Measurements from ENCODE around the gene MFAP4. TPM values are rescaled to one million over a fixed set of nuclear protein-coding genes. Genes with fewer than 3 reads are reported as not detected.

The MFAP4 gene
- total and polyA plus RNA-seq, 4 donors, result 2.1 to 13.3 (median 5.7) TPM

DNA sequence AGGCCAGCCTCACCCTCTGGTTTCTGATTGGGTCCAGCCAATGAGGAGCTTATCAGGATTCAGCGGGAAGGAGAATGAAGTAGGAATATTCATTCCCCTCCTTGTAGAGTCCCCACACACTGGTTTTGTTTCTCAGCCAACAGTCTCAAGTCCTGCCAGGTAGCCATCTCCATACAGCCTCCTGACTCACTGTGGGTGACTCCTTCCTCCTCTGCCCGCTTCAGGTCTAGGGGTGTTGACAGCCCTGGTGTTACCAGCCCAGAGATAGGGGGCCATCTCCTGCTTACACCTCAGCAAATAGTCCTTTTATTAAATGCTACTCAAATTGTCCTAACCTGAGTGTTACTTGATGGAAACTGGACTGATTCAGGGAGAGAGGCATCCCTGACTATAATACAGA is 4.0 kb upstream of the MFAP4 start (continued):
- TF ChIP-seq GABPA (IDR thresholded peaks at IDR 0.05 in 1 of 2, conservative IDR thresholded peaks at IDR 0.05 in 1 of 2), result no peak
- TF ChIP-seq HNF4G (IDR thresholded peaks at IDR 0.05), result no peak

- Histone ChIP-seq H3K9me3 (ENCODE audit: control insufficient read depth in 4 of 4, low read length in 3 of 4) (no peaks in the 10 kb centered on the region), H3K4me1 (ENCODE audit: control insufficient read depth in 4 of 4, insufficient read depth in 4 of 4, low read length in 3 of 4) (no peaks in the 10 kb centered on the region), H3K9ac (ENCODE audit: low read depth in 1 of 2, low read length in 2 of 2) (no peak overlapping the region), H3K36me3 (ENCODE audit: control insufficient read depth in 4 of 4, insufficient read depth in 3 of 4, low read depth in 1 of 4, low read length in 3 of 4) (peaks cover 0 to 3% (median under 1%) of the 10 kb centered on the region in 4 donors), H3K27me3 (ENCODE audit: control insufficient read depth in 4 of 4, insufficient read depth in 4 of 4, low read length in 3 of 4) (no peaks in the 10 kb centered on the region), H3K27ac (ENCODE audit: low read depth in 1 of 2, low read length in 2 of 2) (no peak overlapping the region), H3K4me3 (ENCODE audit: low read depth in 1 of 3, low read length in 3 of 3) (no peak overlapping the region)
- DNase-seq (ENCODE audit: low spot score), result no peak
- WGBS, result 81% methylated on average over 5 of the region's 5 CpGs
- TF ChIP-seq EGR1 (IDR thresholded peaks at IDR 0.05; ENCODE audit: low read depth in 2 of 2) (no peak), SP1 (IDR thresholded peaks at IDR 0.05) (no peak), TAF1 (conservative IDR thresholded peaks at IDR 0.05) (no peak), HNF4A (conservative IDR thresholded peaks at IDR 0.05) (no peak), FOXA2 (IDR thresholded peaks at IDR 0.05) (no peak), RAD21 (IDR thresholded peaks at IDR 0.05) (no peak), HNF4G (IDR thresholded peaks at IDR 0.05) (no peak), FOXA1 (IDR thresholded peaks at IDR 0.05) (no peak), RXRA (IDR thresholded peaks at IDR 0.05) (no peak), ZBTB33 (IDR thresholded peaks at IDR 0.05) (no peak), JUND (IDR thresholded peaks at IDR 0.05) (no peak), NR2F2 (IDR thresholded peaks at IDR 0.05) (no peak), GABPA (IDR thresholded peaks at IDR 0.05 in 1 of 2, conservative IDR thresholded peaks at IDR 0.05 in 1 of 2) (no peak), YY1 (IDR thresholded peaks at IDR 0.05) (no peak)
- TF ChIP-seq, protein P1, sequence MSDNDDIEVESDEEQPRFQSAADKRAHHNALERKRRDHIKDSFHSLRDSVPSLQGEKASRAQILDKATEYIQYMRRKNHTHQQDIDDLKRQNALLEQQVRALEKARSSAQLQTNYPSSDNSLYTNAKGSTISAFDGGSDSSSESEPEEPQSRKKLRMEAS (IDR thresholded peaks at IDR 0.05), result no peak
- TF ChIP-seq, protein P2, sequence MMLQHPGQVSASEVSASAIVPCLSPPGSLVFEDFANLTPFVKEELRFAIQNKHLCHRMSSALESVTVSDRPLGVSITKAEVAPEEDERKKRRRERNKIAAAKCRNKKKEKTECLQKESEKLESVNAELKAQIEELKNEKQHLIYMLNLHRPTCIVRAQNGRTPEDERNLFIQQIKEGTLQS (IDR thresholded peaks at IDR 0.05), result no peak
- TF ChIP-seq, protein P3, sequence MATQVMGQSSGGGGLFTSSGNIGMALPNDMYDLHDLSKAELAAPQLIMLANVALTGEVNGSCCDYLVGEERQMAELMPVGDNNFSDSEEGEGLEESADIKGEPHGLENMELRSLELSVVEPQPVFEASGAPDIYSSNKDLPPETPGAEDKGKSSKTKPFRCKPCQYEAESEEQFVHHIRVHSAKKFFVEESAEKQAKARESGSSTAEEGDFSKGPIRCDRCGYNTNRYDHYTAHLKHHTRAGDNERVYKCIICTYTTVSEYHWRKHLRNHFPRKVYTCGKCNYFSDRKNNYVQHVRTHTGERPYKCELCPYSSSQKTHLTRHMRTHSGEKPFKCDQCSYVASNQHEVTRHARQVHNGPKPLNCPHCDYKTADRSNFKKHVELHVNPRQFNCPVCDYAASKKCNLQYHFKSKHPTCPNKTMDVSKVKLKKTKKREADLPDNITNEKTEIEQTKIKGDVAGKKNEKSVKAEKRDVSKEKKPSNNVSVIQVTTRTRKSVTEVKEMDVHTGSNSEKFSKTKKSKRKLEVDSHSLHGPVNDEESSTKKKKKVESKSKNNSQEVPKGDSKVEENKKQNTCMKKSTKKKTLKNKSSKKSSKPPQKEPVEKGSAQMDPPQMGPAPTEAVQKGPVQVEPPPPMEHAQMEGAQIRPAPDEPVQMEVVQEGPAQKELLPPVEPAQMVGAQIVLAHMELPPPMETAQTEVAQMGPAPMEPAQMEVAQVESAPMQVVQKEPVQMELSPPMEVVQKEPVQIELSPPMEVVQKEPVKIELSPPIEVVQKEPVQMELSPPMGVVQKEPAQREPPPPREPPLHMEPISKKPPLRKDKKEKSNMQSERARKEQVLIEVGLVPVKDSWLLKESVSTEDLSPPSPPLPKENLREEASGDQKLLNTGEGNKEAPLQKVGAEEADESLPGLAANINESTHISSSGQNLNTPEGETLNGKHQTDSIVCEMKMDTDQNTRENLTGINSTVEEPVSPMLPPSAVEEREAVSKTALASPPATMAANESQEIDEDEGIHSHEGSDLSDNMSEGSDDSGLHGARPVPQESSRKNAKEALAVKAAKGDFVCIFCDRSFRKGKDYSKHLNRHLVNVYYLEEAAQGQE (IDR thresholded peaks at IDR 0.05), result no peak
- TF ChIP-seq, protein P4, sequence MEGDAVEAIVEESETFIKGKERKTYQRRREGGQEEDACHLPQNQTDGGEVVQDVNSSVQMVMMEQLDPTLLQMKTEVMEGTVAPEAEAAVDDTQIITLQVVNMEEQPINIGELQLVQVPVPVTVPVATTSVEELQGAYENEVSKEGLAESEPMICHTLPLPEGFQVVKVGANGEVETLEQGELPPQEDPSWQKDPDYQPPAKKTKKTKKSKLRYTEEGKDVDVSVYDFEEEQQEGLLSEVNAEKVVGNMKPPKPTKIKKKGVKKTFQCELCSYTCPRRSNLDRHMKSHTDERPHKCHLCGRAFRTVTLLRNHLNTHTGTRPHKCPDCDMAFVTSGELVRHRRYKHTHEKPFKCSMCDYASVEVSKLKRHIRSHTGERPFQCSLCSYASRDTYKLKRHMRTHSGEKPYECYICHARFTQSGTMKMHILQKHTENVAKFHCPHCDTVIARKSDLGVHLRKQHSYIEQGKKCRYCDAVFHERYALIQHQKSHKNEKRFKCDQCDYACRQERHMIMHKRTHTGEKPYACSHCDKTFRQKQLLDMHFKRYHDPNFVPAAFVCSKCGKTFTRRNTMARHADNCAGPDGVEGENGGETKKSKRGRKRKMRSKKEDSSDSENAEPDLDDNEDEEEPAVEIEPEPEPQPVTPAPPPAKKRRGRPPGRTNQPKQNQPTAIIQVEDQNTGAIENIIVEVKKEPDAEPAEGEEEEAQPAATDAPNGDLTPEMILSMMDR (IDR thresholded peaks at IDR 0.05; ENCODE audit: low read depth, low read length, missing input control), result no peak
Observed at GRCh38 chr17:19388791-19389785, 2.1 kb upstream of the MFAP4 start.

Measured in liver (tissue), 9 donors.